Progenitor cell of endocrine pancreas (in vitro differentiated cells): ENCODE data around the gene CTRB1. TPM values are rescaled to one million over a fixed set of nuclear protein-coding genes. Genes with fewer than 3 reads are reported as not detected.

Experiments used
- DNase-seq: peaks from one replicate; pipeline ENCODE4 v3.0.0; 2021; ENCODE audit warnings: low spot score; ENCODE audit not compliant: unreplicated experiment
- H3K27ac Mint-ChIP-seq: 2 replicates; pipeline ENCODE4 v1.8.0; 2021; ENCODE audit warnings: mild to moderate bottlenecking, moderate library complexity, mixed read lengths
- H3K27me3 Mint-ChIP-seq: 2 replicates; pipeline ENCODE4 v1.8.0; 2021; ENCODE audit warnings: mixed read lengths
- H3K36me3 Mint-ChIP-seq: 2 replicates; pipeline ENCODE4 v1.8.0; 2022; ENCODE audit warnings: mixed read lengths; ENCODE audit not compliant: insufficient read depth
- H3K4me1 Mint-ChIP-seq: 2 replicates; pipeline ENCODE4 v1.8.0; 2021; ENCODE audit warnings: low read depth, mixed read lengths
- H3K4me3 Mint-ChIP-seq: 2 replicates; pipeline ENCODE4 v1.8.0; 2021; ENCODE audit warnings: low read depth, mild to moderate bottlenecking, moderate library complexity, mixed read lengths
- H3K9me3 Mint-ChIP-seq: 2 replicates; pipeline ENCODE4 v1.8.0; 2021; ENCODE audit warnings: low read depth, mixed read lengths
- CTCF ChIP-seq: fragments of 200-600 bp; sonication (generic); IDR thresholded peaks from one replicate; pipeline ENCODE4 v1.5.0; 2021; ENCODE audit warnings: antibody characterized with exemption, mild to moderate bottlenecking; ENCODE audit not compliant: unreplicated experiment
- total RNA-seq: library from RNA; stranded (reverse); gene quantifications from 2 replicates; pipeline ENCODE4 v1.2.1, GENCODE V29; 2021

Gene CTRB1
- total RNA-seq, 1 donor from 2014 or later: not detected

GRCh38 chr16:75264457-75264998 lies 45.7 kb downstream of the CTRB1 start:
- Mint-ChIP-seq H3K27me3 (no peaks in the 10 kb centered on the region), H3K9me3 (no peaks in the 10 kb centered on the region), H3K36me3 (no peaks in the 10 kb centered on the region), H3K27ac (peak overlapping the region; percentile 88), H3K4me1 (peaks cover 24% of the 10 kb centered on the region), H3K4me3 (peak overlapping the region; percentile 81)
- no peak for TF ChIP-seq CTCF
- DNase-seq: no peak

GRCh38 chr16:75264999-75265910 lies 46.5 kb downstream of the CTRB1 start:
- H3K27ac Mint-ChIP-seq: peak overlapping the region; percentile 88
- no peak for TF ChIP-seq CTCF
- no peaks in the 10 kb centered on the region for H3K9me3 Mint-ChIP-seq
- H3K36me3 Mint-ChIP-seq: no peaks in the 10 kb centered on the region
- peaks cover 24% of the 10 kb centered on the region for H3K4me1 Mint-ChIP-seq
- H3K27me3 Mint-ChIP-seq: no peaks in the 10 kb centered on the region
- H3K4me3 Mint-ChIP-seq: peak overlapping the region; percentile 81
- DNase-seq: no peak

- peak; percentile 91 for DNase-seq
- peaks cover 20% of the 10 kb centered on the region for H3K4me1 Mint-ChIP-seq
- no peak for TF ChIP-seq CTCF
- H3K27me3 Mint-ChIP-seq: no peaks in the 10 kb centered on the region
- H3K9me3 Mint-ChIP-seq: no peaks in the 10 kb centered on the region
- H3K27ac Mint-ChIP-seq: peak overlapping the region; percentile 95
- H3K36me3 Mint-ChIP-seq: no peaks in the 10 kb centered on the region
- H3K4me3 Mint-ChIP-seq: peak overlapping the region; percentile 76
Measured at GRCh38 chr16:75265911-75266701, 47.3 kb downstream of the CTRB1 start.

GRCh38 chr16:75266738-75267630 lies 48.2 kb downstream of the CTRB1 start:
- Mint-ChIP-seq H3K27me3 (no peaks in the 10 kb centered on the region), H3K4me3 (peak overlapping the region; percentile 76), H3K36me3 (no peaks in the 10 kb centered on the region), H3K27ac (peak overlapping the region; percentile 95), H3K4me1 (peaks cover 19% of the 10 kb centered on the region), H3K9me3 (no peaks in the 10 kb centered on the region)
- no peak for DNase-seq
- no peak for TF ChIP-seq CTCF
